ENCODE data around the gene GTF3C5.

The GTF3C5 gene

GRCh38 chr9:133046196-133046899 lies 15.6 kb downstream of the GTF3C5 start:
- Histone ChIP-seq H3K9ac (ENCODE audit: low read length in 2 of 2) (no peak overlapping the region), H3K27ac (ENCODE audit: low read length) (no peak overlapping the region)

GRCh38 chr9:133046900-133047295 lies 16.1 kb downstream of the GTF3C5 start:
- Histone ChIP-seq H3K36me3 (ENCODE audit: control insufficient read depth in 2 of 2, insufficient read depth in 2 of 2, low read length in 2 of 2) (peaks cover 66 to 74% of the 10 kb centered on the region in 2 donors), H3K4me1 (ENCODE audit: control insufficient read depth, insufficient read depth, low read length) (no peaks in the 10 kb centered on the region), H3K27me3 (ENCODE audit: control insufficient read depth in 1 of 2, insufficient read depth in 2 of 2, low read length in 2 of 2) (no peaks in the 10 kb centered on the region), H3K9me3 (ENCODE audit: control insufficient read depth in 2 of 2, low read length in 2 of 2) (no peaks in the 10 kb centered on the region), H3K27ac (ENCODE audit: low read length) (no peak overlapping the region), H3K9ac (ENCODE audit: low read length in 2 of 2) (no peak overlapping the region), H3K4me3 (ENCODE audit: low read length in 2 of 2) (no peak overlapping the region)

More at GRCh38 chr9:133046196-133046899, 15.6 kb downstream of the GTF3C5 start:
- Histone ChIP-seq H3K4me1 (ENCODE audit: control insufficient read depth, insufficient read depth, low read length) (no peaks in the 10 kb centered on the region), H3K4me3 (ENCODE audit: low read length in 2 of 2) (no peak overlapping the region), H3K36me3 (ENCODE audit: control insufficient read depth in 2 of 2, insufficient read depth in 2 of 2, low read length in 2 of 2) (peaks cover 62 to 69% of the 10 kb centered on the region in 2 donors), H3K27me3 (ENCODE audit: control insufficient read depth in 1 of 2, insufficient read depth in 2 of 2, low read length in 2 of 2) (no peaks in the 10 kb centered on the region), H3K9me3 (ENCODE audit: control insufficient read depth in 2 of 2, low read length in 2 of 2) (no peaks in the 10 kb centered on the region)

GRCh38 chr9:133048595-133048994 lies 17.8 kb downstream of the GTF3C5 start:
- H3K9me3 ChIP-seq (ENCODE audit: control insufficient read depth in 2 of 2, low read length in 2 of 2) = no peaks in the 10 kb centered on the region
- no peak overlapping the region for H3K4me3 ChIP-seq (ENCODE audit: low read length in 2 of 2)
- H3K9ac ChIP-seq (ENCODE audit: low read length in 2 of 2) = no peak overlapping the region
- H3K4me1 ChIP-seq (ENCODE audit: control insufficient read depth, insufficient read depth, low read length) = no peaks in the 10 kb centered on the region
- H3K36me3 ChIP-seq (ENCODE audit: control insufficient read depth in 2 of 2, insufficient read depth in 2 of 2, low read length in 2 of 2) = peaks cover 52 to 62% of the 10 kb centered on the region in 2 donors
- H3K27ac ChIP-seq (ENCODE audit: low read length) = no peak overlapping the region
- H3K27me3 ChIP-seq (ENCODE audit: control insufficient read depth in 1 of 2, insufficient read depth in 2 of 2, low read length in 2 of 2) = no peaks in the 10 kb centered on the region

- H3K9ac ChIP-seq (ENCODE audit: low read length in 2 of 2) = no peak overlapping the region
- no peaks in the 10 kb centered on the region for H3K27me3 ChIP-seq (ENCODE audit: control insufficient read depth in 1 of 2, insufficient read depth in 2 of 2, low read length in 2 of 2)
- H3K4me3 ChIP-seq (ENCODE audit: low read length in 2 of 2) = no peak overlapping the region
- no peaks in the 10 kb centered on the region for H3K9me3 ChIP-seq (ENCODE audit: control insufficient read depth in 2 of 2, low read length in 2 of 2)
- H3K4me1 ChIP-seq (ENCODE audit: control insufficient read depth, insufficient read depth, low read length) = no peaks in the 10 kb centered on the region
- H3K36me3 ChIP-seq (ENCODE audit: control insufficient read depth in 2 of 2, insufficient read depth in 2 of 2, low read length in 2 of 2) = peaks cover 53 to 62% of the 10 kb centered on the region in 2 donors
- no peak overlapping the region for H3K27ac ChIP-seq (ENCODE audit: low read length)
Observed at GRCh38 chr9:133049043-133049442, 18.2 kb downstream of the GTF3C5 start.

- no peaks in the 10 kb centered on the region for H3K9me3 ChIP-seq (ENCODE audit: control insufficient read depth in 2 of 2, low read length in 2 of 2)
- H3K36me3 ChIP-seq (ENCODE audit: control insufficient read depth in 2 of 2, insufficient read depth in 2 of 2, low read length in 2 of 2) = peaks cover 53 to 62% of the 10 kb centered on the region in 2 donors
- H3K27me3 ChIP-seq (ENCODE audit: control insufficient read depth in 1 of 2, insufficient read depth in 2 of 2, low read length in 2 of 2) = no peaks in the 10 kb centered on the region
- H3K4me3 ChIP-seq (ENCODE audit: low read length in 2 of 2) = no peak overlapping the region
- no peak overlapping the region for H3K9ac ChIP-seq (ENCODE audit: low read length in 2 of 2)
- H3K4me1 ChIP-seq (ENCODE audit: control insufficient read depth, insufficient read depth, low read length) = peaks cover 2% of the 10 kb centered on the region
- H3K27ac ChIP-seq (ENCODE audit: low read length) = no peak overlapping the region
Observed at GRCh38 chr9:133050142-133050541, 19.3 kb downstream of the GTF3C5 start.

- peaks cover 48 to 60% of the 10 kb centered on the region in 2 donors for H3K36me3 ChIP-seq (ENCODE audit: control insufficient read depth in 2 of 2, insufficient read depth in 2 of 2, low read length in 2 of 2)
- H3K4me3 ChIP-seq (ENCODE audit: low read length in 2 of 2) = no peak overlapping the region
- H3K9ac ChIP-seq (ENCODE audit: low read length in 2 of 2) = no peak overlapping the region
- H3K27me3 ChIP-seq (ENCODE audit: control insufficient read depth in 1 of 2, insufficient read depth in 2 of 2, low read length in 2 of 2) = no peaks in the 10 kb centered on the region
- H3K27ac ChIP-seq (ENCODE audit: low read length) = no peak overlapping the region
- peaks cover 2% of the 10 kb centered on the region for H3K4me1 ChIP-seq (ENCODE audit: control insufficient read depth, insufficient read depth, low read length)
- H3K9me3 ChIP-seq (ENCODE audit: control insufficient read depth in 2 of 2, low read length in 2 of 2) = no peaks in the 10 kb centered on the region
Observed at GRCh38 chr9:133050781-133051180, 20.0 kb downstream of the GTF3C5 start.

GRCh38 chr9:133051281-133051900 lies 20.6 kb downstream of the GTF3C5 start:
- no peak overlapping the region for H3K9ac ChIP-seq (ENCODE audit: low read length in 2 of 2)
- H3K9me3 ChIP-seq (ENCODE audit: control insufficient read depth in 2 of 2, low read length in 2 of 2) = no peaks in the 10 kb centered on the region
- H3K36me3 ChIP-seq (ENCODE audit: control insufficient read depth in 2 of 2, insufficient read depth in 2 of 2, low read length in 2 of 2) = peaks cover 48 to 64% of the 10 kb centered on the region in 2 donors
- no peak overlapping the region for H3K27ac ChIP-seq (ENCODE audit: low read length)
- H3K4me1 ChIP-seq (ENCODE audit: control insufficient read depth, insufficient read depth, low read length) = peaks cover 2% of the 10 kb centered on the region
- H3K4me3 ChIP-seq (ENCODE audit: low read length in 2 of 2) = no peak overlapping the region
- H3K27me3 ChIP-seq (ENCODE audit: control insufficient read depth in 1 of 2, insufficient read depth in 2 of 2, low read length in 2 of 2) = no peaks in the 10 kb centered on the region

- no peaks in the 10 kb centered on the region for H3K27me3 ChIP-seq (ENCODE audit: control insufficient read depth in 1 of 2, insufficient read depth in 2 of 2, low read length in 2 of 2)
- H3K27ac ChIP-seq (ENCODE audit: low read length) = no peak overlapping the region
- no peak overlapping the region for H3K4me3 ChIP-seq (ENCODE audit: low read length in 2 of 2)
- H3K9ac ChIP-seq (ENCODE audit: low read length in 2 of 2) = no peak overlapping the region
- H3K9me3 ChIP-seq (ENCODE audit: control insufficient read depth in 2 of 2, low read length in 2 of 2) = no peaks in the 10 kb centered on the region
- H3K4me1 ChIP-seq (ENCODE audit: control insufficient read depth, insufficient read depth, low read length) = peaks cover 2% of the 10 kb centered on the region
- peaks cover 46 to 62% of the 10 kb centered on the region in 2 donors for H3K36me3 ChIP-seq (ENCODE audit: control insufficient read depth in 2 of 2, insufficient read depth in 2 of 2, low read length in 2 of 2)
Observed at GRCh38 chr9:133051966-133052539, 21.3 kb downstream of the GTF3C5 start.

- H3K27ac ChIP-seq (ENCODE audit: low read length) = no peak overlapping the region
- no peak overlapping the region for H3K4me3 ChIP-seq (ENCODE audit: low read length in 2 of 2)
- H3K27me3 ChIP-seq (ENCODE audit: control insufficient read depth in 1 of 2, insufficient read depth in 2 of 2, low read length in 2 of 2) = no peaks in the 10 kb centered on the region
- peaks cover 44 to 56% of the 10 kb centered on the region in 2 donors for H3K36me3 ChIP-seq (ENCODE audit: control insufficient read depth in 2 of 2, insufficient read depth in 2 of 2, low read length in 2 of 2)
- peaks cover 2% of the 10 kb centered on the region for H3K4me1 ChIP-seq (ENCODE audit: control insufficient read depth, insufficient read depth, low read length)
- H3K9me3 ChIP-seq (ENCODE audit: control insufficient read depth in 2 of 2, low read length in 2 of 2) = no peaks in the 10 kb centered on the region
- no peak overlapping the region for H3K9ac ChIP-seq (ENCODE audit: low read length in 2 of 2)
Observed at GRCh38 chr9:133054194-133054890, 23.5 kb downstream of the GTF3C5 start.

GRCh38 chr9:133054966-133055365 lies 24.2 kb downstream of the GTF3C5 start:
- peaks cover 40 to 51% of the 10 kb centered on the region in 2 donors for H3K36me3 ChIP-seq (ENCODE audit: control insufficient read depth in 2 of 2, insufficient read depth in 2 of 2, low read length in 2 of 2)

More at GRCh38 chr9:133054966-133055365, 24.2 kb downstream of the GTF3C5 start:
- Histone ChIP-seq H3K27ac (ENCODE audit: low read length) (no peak overlapping the region), H3K4me1 (ENCODE audit: control insufficient read depth, insufficient read depth, low read length) (peaks cover 2% of the 10 kb centered on the region), H3K9ac (ENCODE audit: low read length in 2 of 2) (no peak overlapping the region), H3K9me3 (ENCODE audit: control insufficient read depth in 2 of 2, low read length in 2 of 2) (no peaks in the 10 kb centered on the region), H3K4me3 (ENCODE audit: low read length in 2 of 2) (no peak overlapping the region), H3K27me3 (ENCODE audit: control insufficient read depth in 1 of 2, insufficient read depth in 2 of 2, low read length in 2 of 2) (no peaks in the 10 kb centered on the region)

Data from stomach smooth muscle (tissue), 2 donors.